HG03457 (cell line): ENCODE results near the gene GREM1.

Source experiments
- ATAC-seq: cut with Tn5 transposase; IDR thresholded peaks from one replicate; pipeline ENCODE4 v1.9.1; 2021; ENCODE audit warnings: moderate number of reproducible peaks; ENCODE audit not compliant: unreplicated experiment

The GREM1 gene

GRCh38 chr15:32694222-32694983 is 23.4 kb upstream of the GREM1 start:
- ATAC-seq = no peak

- no peak for ATAC-seq
Observed at GRCh38 chr15:32698773-32699390, 18.9 kb upstream of the GREM1 start.

- no peak for ATAC-seq
Observed at GRCh38 chr15:32700501-32701150, 17.2 kb upstream of the GREM1 start.

GRCh38 chr15:32701863-32702262 is 15.9 kb upstream of the GREM1 start:
- ATAC-seq = no peak

GRCh38 chr15:32704395-32704981 is 13.3 kb upstream of the GREM1 start:
- ATAC-seq = no peak

GRCh38 chr15:32705446-32705845 is 12.4 kb upstream of the GREM1 start:
- ATAC-seq = no peak

- no peak for ATAC-seq
Observed at GRCh38 chr15:32706704-32707103, 11.1 kb upstream of the GREM1 start.

GRCh38 chr15:32707436-32707835 is 10.4 kb upstream of the GREM1 start:
- no peak for ATAC-seq

GRCh38 chr15:32709295-32710033 is 8.3 kb upstream of the GREM1 start:
- no peak for ATAC-seq

- no peak for ATAC-seq
Observed at GRCh38 chr15:32715276-32715675, 2.5 kb upstream of the GREM1 start.

GRCh38 chr15:32716216-32716914 is 1.4 kb upstream of the GREM1 start:
- ATAC-seq = no peak

GRCh38 chr15:32716915-32717425 is 834 bp upstream of the GREM1 start:
- no peak for ATAC-seq

- no peak for ATAC-seq
Observed at GRCh38 chr15:32718227-32718820, 520 bp downstream of the GREM1 start.

GRCh38 chr15:32718821-32719716 is 1.3 kb downstream of the GREM1 start:
- no peak for ATAC-seq

GRCh38 chr15:32721596-32721995 is 3.8 kb downstream of the GREM1 start:
- no peak for ATAC-seq

- no peak for ATAC-seq
Observed at GRCh38 chr15:32722136-32722535, 4.3 kb downstream of the GREM1 start.

- ATAC-seq = peak; percentile 91
Observed at GRCh38 chr15:32723171-32723948, 5.6 kb downstream of the GREM1 start.
